ENCODE measurements around the gene TSPAN18.

TSPAN18 gene

DNA sequence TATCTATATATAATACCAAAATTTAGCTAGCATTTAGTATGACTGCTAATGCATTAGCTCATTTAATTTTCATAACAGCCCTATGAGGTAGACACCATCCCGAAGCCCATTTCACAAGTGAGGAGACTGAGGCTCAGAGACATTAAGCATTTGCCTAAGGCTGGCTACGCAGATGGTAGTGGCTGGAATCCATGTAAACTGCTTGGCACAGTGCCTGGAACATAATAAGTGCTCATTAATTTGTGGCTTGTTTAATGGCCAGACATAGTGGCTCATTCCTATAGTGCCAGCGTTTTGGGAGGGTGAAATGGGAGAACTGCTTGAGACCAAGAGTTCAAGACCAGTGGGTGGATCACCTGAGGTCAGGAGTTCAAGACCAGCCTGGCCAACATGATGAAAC is 241.7 kb downstream of the TSPAN18 start:
- in situ Hi-C loops (cut with MboI; ENCODE audit: low sequenced_read_pairs): no loop called here

DNA sequence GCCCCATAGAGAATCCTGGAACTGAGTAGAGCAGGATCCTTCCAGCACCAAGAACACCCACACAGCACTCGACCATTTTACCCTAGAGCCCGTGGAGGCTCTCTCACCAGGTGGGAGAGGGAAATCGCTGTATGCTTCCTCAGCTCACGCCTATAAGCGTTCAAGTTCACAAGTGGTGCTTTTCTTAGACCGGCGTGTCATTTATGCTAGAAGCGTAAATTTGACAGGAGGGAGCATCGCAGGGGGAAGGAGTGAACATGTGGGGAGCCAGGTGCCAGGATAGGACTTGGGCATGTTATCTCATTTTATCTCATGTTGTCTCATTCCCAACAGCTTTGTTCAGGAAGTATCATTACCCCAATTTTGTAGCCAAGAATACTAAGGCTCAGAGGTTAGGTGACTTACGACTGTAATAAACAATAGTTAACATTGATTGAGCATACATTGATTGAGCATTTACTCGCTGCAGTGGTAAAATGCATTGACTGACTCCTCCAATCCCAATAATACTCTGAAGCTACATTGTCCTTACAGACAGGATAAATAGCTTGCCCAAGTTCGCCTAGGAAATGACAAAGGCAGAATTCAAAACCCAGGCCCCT is 243.0 kb downstream of the TSPAN18 start:
- in situ Hi-C loops (cut with MboI; ENCODE audit: low sequenced_read_pairs): no loop called here

DNA sequence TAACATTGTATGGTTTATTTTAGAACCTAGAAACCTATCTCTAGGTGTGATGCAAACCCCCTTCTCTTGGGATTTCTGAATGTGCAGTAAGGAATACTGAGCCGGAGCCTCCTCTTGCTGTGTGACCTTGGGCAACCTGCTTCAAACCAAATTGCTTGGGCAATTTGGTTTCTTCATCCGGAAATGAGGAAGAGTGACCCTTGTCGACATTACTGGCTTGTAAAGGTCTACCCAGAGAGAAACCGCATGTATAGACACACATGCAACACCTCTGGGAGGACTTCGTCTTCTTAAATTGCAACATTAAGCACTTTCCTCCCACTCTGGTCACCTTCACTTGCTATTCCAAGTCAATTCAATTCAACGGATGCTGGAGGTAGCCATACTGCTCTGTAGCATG is 243.5 kb downstream of the TSPAN18 start:
- in situ Hi-C loops (cut with MboI; ENCODE audit: low sequenced_read_pairs): no loop called here

DNA sequence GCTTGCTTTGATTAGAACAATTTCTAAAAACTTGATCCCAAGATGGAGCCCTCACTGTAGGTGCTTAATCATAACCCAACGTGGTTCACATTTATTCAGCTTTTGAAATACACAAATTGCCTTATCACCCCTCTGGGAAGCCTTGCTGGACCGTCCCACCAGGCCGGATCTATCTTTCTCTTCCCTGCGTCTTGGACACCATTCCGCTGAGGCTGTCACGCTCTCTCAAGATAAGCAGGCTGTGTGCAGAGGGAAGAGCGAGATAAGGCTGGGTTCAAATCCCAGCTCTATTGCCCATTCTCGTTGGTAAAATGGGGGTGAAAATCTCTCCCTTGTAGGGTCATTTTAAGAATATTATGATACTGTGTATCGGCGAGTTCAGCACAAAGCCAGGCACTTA is 244.4 kb downstream of the TSPAN18 start:
- in situ Hi-C loops (cut with MboI; ENCODE audit: low sequenced_read_pairs): no loop called here

DNA sequence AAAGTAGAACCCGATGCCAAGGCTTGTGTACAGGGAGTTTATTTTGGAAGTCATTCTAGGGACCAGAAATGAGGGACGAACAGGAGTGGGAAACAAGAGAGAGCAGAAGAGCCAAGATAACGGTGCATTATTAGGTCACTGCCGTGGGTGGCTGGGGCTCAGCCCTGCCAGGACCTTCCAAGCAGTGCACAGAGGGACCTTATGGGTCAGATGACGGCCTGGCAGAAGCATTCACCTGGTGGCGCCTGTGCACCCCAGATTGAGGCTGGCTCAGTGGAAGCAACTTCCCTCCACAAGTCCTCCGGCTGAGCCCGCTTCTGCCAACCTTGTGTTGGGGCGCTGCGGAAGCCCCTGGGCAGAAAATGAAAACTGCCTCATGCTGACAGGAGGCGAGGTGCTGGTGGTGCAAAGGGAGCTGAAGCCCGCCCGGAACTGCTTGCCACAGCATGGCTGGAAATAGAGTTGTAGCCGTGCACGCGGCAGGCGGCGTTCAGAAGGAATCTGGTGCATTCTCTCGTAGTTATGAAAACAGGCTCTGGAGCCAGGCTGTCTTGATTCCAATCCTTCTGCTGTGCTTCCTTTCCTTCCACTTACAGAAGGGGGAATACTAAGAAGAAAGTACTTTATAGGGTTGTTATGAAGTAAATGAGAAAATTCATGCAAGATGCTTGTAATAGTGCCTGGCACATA is 246.1 kb downstream of the TSPAN18 start:
- in situ Hi-C loops (cut with MboI; ENCODE audit: low sequenced_read_pairs): no loop called here

DNA sequence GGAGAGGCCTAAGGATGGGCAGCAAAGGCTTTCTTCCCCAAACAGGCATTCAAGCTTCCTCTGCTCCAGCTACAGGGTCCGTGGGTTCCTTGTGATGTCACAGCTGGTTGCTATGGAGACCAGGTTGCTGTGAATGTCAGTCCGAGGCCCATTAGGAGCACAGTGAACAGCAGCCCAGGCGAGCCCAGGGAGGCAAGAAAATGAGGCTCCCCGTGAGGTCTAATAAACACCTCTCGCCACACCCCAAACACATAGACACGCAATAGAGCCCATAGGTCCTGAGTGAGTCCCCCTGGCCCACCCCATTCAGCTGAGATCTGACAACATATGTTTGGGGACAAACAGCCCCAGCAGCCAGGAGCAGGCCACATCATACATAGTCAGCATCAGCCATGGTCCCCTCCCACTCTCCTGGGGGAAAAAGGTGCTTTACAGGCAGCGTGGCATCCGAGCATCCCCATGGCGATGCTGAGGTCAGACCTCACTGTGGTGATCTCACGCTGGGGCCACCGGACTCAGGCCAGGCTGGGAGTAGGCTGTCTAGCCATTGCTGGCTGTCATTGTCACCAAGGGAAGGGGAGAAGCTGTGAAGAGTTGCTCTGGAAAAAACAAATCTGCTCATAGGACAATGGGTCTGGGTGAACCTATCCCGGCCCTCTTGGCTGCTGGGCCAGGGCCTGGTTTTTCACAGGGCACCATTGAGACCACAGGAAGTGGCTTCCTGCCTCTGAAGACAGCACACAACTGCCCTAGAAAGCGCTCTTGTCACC is 247.1 kb downstream of the TSPAN18 start:
- in situ Hi-C loops (cut with MboI; ENCODE audit: low sequenced_read_pairs): no loop called here

DNA sequence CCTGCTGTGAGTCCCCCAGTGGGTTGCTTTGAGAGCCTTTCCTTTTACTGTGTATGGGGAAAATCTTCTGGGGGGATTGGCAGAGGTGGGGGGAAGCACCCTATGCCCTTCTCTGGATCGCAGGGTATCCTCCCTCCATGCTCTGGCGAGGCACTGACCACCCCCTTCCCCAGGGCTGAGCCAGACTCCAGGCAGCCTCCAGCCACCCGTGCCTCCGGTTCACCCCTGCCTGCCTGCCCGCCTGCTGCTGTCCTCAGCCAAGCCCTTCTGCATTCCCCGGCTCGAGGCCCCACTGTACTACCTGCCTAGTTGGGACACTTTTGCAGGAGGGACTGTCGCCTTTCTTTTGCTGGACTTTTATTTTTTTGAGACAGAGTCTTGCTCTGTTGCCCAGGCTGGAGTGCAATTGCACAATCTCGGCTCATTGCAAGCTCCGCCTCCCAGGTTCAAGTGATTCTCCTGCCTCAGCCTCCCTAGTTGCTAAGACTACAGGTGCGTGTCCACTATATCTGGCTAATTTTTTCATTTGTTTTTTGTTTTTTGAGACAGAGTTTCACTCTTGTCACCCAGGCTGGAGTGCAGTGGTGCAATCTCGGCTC is 247.7 kb downstream of the TSPAN18 start:
- in situ Hi-C loops (cut with MboI; ENCODE audit: low sequenced_read_pairs): no loop called here

DNA sequence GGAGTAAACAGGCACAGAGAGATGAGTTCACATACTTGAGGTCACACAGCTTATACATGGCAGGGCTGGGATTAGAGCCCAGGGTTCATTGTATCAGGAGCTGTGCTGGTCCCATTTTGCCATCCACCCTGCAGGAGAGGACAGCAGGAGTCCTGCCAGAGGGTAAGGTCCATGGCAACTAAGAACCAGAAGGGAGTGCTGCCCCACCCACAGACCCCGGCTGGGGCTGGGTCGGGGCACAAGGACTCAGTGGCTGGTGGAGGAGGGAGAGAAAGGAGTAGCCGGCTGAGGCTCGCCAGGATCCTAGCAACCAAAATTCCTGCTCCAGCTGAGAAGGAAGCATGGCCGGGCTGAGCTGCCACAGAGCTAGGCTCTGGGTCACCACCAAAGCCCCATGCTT is 249.8 kb downstream of the TSPAN18 start:
- in situ Hi-C loops (cut with MboI; ENCODE audit: low sequenced_read_pairs): no loop called here

DNA sequence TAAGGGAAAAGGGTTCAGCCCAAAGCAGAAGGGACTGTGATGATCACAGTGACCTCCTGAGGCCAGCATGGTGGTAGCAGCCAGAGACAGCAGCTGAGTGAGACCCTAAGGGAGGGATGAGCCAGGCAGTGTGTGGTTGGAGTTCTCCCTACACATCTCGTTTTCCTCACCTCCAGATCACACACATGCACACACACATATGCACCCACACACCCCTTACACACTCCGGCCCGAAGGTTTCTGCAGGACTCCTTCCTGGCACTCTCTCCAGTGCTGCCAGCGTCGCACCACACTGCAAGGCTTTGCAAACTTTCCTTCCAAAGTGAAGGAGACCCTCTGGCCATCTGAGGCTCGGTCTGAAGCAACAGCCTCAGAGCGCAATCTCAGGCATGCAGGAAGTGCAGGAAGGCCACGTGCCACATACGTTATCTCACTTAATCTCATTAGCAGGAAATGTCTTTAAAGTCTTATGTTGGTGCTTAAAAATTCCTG is 250.8 kb downstream of the TSPAN18 start:
- in situ Hi-C loops (cut with MboI; ENCODE audit: low sequenced_read_pairs): no loop called here

DNA sequence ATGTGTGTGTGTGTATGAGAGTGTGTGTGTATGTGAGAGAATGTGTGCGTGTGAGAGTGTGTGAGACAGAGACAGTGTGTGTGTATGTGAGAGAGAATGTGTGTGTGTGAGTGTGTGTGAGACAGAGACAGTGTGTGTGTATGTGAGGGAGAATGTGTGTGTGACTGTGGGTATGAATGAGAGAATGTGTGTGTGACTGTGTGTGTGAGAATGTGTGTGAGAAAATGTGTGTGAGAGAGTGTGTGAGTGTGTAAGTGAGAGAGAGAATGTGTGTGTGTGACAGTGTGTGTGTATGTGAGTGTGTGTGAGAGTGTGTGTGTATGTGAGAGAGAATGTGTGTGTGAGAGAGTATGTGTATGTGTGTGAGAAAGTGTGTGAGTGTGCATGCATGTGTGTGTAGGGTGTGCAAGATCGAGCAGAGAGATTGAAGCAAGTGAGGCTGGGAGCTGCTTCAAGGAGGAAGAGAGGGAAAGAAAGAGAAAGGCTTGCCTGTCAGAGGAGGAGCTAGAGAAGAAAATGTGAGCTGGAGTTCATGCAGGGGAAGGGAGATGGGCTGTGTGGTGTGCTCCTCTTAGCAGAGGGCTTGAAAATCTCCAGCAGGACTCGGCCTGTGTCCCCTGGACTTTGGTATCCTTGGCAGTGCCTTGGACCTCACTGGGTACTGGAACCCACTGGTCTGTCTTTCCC is 251.7 kb downstream of the TSPAN18 start:
- in situ Hi-C loops (cut with MboI; ENCODE audit: low sequenced_read_pairs): no loop called here

DNA sequence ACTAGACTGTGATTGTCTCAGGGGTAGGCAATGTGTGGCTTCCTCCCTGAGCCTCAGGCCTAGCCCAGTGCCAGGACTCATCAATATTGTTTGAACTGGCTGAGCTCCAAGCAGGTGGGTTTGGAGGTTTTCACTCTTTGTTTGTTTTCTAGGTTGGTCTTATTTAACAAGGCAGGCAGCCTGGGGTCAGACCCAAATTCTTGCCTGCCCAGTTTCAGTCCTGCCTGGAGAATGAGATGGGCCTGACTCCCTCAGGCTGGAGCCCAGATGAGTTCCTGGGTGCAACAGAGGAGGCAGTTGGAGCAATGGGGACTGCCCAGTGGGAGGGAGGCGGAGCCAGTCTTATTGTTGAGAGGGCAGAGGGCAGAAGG is 252.2 kb downstream of the TSPAN18 start:
- in situ Hi-C loops (cut with MboI; ENCODE audit: low sequenced_read_pairs): no loop called here

DNA sequence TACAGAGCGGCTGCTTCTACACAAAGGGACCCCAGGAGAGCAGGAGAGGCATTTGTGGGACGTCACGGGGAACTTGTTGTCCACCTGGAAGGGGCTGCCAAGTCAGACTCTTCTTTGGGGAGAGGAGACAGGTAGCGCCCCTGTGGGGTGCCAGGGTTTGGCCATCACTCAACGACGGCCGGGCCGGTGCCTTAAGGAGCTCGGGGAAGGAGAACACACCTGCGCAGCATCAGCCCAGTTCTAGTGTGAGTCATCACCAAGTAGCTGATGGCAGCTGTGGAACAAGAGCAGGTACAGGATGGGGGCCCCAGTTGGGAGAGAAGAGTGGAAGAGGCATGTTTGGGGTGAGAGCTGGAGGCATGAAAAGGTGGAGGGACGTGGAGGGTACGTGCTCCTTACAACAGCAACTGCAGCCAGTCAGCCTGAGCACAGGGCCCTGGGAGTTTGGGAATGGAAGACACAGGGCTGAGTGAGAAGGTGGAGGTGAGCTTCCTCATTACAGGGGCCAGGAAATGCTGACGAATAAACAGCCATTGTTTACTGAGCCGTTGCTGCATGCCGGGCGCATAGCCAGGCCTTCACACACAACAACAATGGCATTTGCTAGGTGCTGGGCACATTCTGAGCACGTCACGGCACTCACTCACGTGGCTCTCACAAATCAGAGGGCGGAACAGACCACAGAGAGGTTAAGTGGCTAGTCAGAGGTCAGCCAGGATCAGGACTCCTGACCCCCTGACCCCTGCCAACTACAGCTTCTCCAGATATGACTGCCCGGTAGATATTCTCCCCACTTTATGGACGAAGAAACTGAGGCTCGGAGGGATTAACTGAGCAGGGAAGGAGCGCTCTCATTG is 253.0 kb downstream of the TSPAN18 start:
- in situ Hi-C loops (cut with MboI; ENCODE audit: low sequenced_read_pairs): no loop called here

DNA sequence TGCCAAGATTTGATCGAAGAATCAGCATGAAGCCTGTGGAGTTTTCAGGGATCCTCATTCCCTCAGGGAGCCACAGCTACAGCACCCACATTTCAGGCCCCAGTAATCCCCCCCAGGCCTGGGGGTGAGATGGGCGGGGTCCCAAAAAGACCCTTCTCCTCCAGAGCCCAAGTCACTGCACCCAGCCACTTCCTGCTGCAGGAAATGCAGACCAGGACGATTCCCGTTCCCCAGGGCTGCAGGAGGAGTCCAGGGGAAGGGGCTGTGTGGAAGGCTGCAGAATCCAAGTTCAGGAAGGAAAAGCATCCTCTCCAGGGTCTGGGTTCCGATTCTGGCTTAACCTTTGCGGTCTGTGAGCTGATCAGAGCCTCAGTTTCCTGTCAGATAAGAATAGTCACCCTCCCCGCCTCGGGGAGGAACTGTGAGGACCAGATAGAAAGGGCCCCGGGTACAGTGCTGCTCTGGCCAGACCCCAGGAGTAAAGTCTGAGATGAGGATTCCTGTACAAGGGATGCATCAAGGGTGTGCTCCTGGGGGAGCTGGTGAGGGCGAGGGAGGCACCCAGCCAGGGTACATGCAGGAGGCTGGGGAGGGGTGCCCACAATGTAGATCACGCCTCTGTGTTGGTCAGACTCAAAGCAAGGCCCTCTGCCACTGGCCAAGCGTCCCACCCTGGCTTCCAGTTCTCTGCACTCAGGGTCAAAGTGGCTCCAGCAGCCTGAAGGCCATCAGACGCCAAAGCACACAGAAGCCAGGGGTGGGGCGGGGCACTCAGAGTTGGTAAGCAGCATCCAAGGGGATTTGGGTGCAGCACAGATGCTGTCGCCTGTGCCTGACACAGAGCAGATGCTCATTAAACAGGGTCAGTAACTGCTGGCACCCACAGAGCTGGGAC is 254.0 kb downstream of the TSPAN18 start:
- in situ Hi-C loops (cut with MboI; ENCODE audit: low sequenced_read_pairs): no loop called here

Measured in hTERT RPE-1 (cell line).